Fibroblast of skin of scalp (primary cell): ENCODE measurements around the gene EIF4E1B.

ENCODE experiments used
- DNase-seq: peaks from one replicate; pipeline ENCODE4 v3.0.0-alpha.2; 2013

The EIF4E1B gene

DNA sequence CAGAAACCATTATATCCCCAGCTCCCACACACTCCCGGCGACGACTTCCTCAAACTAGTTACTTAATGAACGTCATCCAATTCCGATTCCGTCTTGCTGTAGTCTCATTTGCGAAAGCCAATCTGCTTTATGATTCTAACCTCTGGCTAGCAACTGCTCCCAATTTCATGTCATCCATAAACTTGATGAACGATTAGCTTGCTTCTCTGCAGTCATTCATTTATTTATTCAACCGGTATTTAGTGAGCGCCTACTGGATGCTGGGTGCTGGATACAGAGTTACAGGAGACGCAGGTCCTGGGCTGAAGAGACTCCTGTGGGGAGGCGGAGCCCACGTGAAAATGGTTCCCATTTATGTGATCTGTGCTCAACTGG, 63.0 kb downstream of the EIF4E1B start:
- no peak for DNase-seq

DNA sequence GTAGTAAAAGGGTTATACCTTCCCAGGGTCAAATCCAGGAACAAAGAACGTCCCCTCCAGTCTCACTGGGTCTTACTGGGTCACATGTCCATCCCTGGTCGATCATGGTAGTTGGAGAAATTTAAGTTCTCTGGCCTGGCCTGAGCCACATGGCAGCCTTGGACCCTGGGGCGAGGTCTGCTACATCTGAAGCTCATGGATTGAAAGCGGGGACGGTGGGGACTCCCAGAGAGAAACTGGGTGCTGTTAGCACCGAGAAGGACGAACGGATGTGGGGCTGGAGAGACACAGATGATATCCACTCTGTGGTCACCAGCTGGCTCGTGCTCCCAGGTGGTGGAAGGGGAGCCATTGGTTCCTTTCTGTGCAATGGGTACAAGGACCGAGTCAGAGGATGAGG, 63.7 kb downstream of the EIF4E1B start:
- no peak for DNase-seq

- no peak for DNase-seq
Measured at GRCh38 chr5:176694631-176695030, 64.2 kb downstream of the EIF4E1B start.

GRCh38 chr5:176695073-176695472, 64.6 kb downstream of the EIF4E1B start:
- no peak for DNase-seq
